ENCODE data around the gene TSHZ2. TPM values are rescaled to one million over a fixed set of nuclear protein-coding genes. Genes with fewer than 3 reads are reported as not detected.

Gene TSHZ2
- total and polyA plus RNA-seq, 2 of the 4 experiments (the other 2 are of a cell fraction): under 0.01 to 0.02 TPM

DNA sequence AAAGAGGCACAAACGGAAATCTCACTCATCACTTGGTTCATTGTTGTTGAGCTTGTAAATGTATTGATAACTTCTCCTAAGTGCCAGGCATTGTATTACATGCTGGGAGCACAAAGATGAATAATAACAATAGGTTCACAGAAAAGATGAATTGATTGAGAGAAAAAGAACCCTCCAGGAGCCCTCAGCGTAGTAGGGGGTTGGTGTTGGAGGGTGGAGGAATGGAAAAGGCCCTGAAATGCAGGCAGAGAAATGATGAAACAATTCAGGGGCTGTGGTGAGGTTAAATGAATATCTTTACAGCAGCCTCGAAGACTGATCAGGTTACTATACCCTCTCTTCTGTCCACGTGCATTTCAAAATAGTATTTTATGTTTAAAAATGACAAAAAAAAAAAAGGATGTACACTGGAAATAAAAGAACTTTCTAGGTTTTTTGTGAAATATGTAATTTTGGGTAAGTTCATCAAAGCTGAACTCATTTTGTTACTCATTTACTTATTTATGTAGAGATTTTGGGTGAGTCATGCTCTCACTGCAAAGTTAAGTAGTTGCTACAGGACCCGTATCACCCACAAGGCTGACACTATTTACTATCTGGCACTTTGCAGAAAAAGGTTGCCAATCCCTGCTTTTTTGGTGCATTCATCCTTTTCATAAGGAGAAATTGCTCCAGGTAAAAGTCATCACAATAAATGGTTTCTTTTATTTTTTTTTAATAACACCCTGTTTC, 344.2 kb downstream of the TSHZ2 start:
- 0% methylated on average over 1 of the region's 5 CpGs; no CpG with 5 or more reads in 1 of the 2 experiments for WGBS, 2 experiments (ENCODE audit: extremely low coverage in 2 of 2, insufficient read length in 1 of 2)
- Histone ChIP-seq H3K4me3 (ENCODE audit: insufficient read depth, low read depth, low read length) (no peak overlapping the region), H3K4me2 (ENCODE audit: low read depth, low read length) (no peak overlapping the region), H2BK15ac (ENCODE audit: low read depth, low read length) (no peak overlapping the region), H4K91ac (ENCODE audit: insufficient read depth, low read depth, low read length) (no peak overlapping the region), H3K18ac (ENCODE audit: low read depth, low read length) (no peak overlapping the region), H4K5ac (ENCODE audit: low read depth, low read length) (no peak overlapping the region), H2AK9ac (replicated peaks; ENCODE audit: low read depth, low read length, poor library complexity) (no peak overlapping the region), H3K9ac (ENCODE audit: low read depth, low read length) (no peak overlapping the region), H3K14ac (replicated peaks; ENCODE audit: low read depth, low read length) (no peak overlapping the region), H2AK5ac (ENCODE audit: low read depth, low read length) (no peak overlapping the region), H3K56ac (ENCODE audit: extremely low read depth, insufficient read depth, low read length) (no peak overlapping the region), H2AFZ (replicated peaks; ENCODE audit: low read length, poor library complexity) (no peak overlapping the region), H2BK120ac (ENCODE audit: low read depth, low read length) (no peak overlapping the region), H3K23ac (ENCODE audit: low read depth, low read length) (no peak overlapping the region), H2BK5ac (ENCODE audit: low read depth, low read length, poor library complexity, severe bottlenecking) (no peak overlapping the region), H3K79me1 (ENCODE audit: low read depth in 1 of 2, low read length in 2 of 2) (no peaks in the 10 kb centered on the region), H3K4ac (ENCODE audit: low read depth, low read length) (no peak overlapping the region), H3K27ac (ENCODE audit: insufficient read depth, low read length) (no peak overlapping the region), H3K9me3 (ENCODE audit: control insufficient read depth, insufficient read depth, low read length) (no peaks in the 10 kb centered on the region), H2BK20ac (ENCODE audit: low read depth, low read length) (no peak overlapping the region), H3K4me1 (ENCODE audit: control insufficient read depth, insufficient read depth, low read length) (no peaks in the 10 kb centered on the region; the same call in 1 of the 2 replicates), H3K36me3 (ENCODE audit: control insufficient read depth, insufficient read depth, low read length) (no peaks in the 10 kb centered on the region), H3K9me1 (ENCODE audit: insufficient read depth, low read length) (no peaks in the 10 kb centered on the region), H4K8ac (ENCODE audit: low read depth in 2 of 2, low read length in 2 of 2) (no peak overlapping the region), H4K20me1 (ENCODE audit: insufficient read depth, low read length) (no peaks in the 10 kb centered on the region), H3K27me3 (ENCODE audit: control insufficient read depth, insufficient read depth, low read length) (no peaks in the 10 kb centered on the region)
- CTCF ChIA-PET: interaction anchor here (1.2 kb wide), 1 partner anchor 9 kb away, joined by 4 read pairs; no protein-coding TSS in a partner anchor
- POLR2A ChIA-PET (ENCODE audit: unreplicated experiment): no interaction called here
- DNase-seq (no peak), ATAC-seq (ENCODE audit: low read depth) (peak; percentile 42; the same call in 1 of the 2 replicates)
- dilution Hi-C loops (cut with HindIII; ENCODE audit: low sequenced_read_pairs, unreplicated experiment): no loop called here
- TF ChIP-seq, protein P1, sequence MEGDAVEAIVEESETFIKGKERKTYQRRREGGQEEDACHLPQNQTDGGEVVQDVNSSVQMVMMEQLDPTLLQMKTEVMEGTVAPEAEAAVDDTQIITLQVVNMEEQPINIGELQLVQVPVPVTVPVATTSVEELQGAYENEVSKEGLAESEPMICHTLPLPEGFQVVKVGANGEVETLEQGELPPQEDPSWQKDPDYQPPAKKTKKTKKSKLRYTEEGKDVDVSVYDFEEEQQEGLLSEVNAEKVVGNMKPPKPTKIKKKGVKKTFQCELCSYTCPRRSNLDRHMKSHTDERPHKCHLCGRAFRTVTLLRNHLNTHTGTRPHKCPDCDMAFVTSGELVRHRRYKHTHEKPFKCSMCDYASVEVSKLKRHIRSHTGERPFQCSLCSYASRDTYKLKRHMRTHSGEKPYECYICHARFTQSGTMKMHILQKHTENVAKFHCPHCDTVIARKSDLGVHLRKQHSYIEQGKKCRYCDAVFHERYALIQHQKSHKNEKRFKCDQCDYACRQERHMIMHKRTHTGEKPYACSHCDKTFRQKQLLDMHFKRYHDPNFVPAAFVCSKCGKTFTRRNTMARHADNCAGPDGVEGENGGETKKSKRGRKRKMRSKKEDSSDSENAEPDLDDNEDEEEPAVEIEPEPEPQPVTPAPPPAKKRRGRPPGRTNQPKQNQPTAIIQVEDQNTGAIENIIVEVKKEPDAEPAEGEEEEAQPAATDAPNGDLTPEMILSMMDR (conservative IDR thresholded peaks at IDR 0.05; ENCODE audit: low read depth, low read length): no peak
- TF ChIP-seq POLR2A (IDR thresholded peaks at IDR 0.05; ENCODE audit: low read depth, low read length) (no peak), MXI1 (IDR thresholded peaks at IDR 0.05; ENCODE audit: borderline replicate concordance, low read depth, low read length) (no peak), RCOR1 (IDR thresholded peaks at IDR 0.05; ENCODE audit: insufficient replicate concordance, low read length) (no peak), RFX5 (IDR thresholded peaks at IDR 0.05; ENCODE audit: low read depth, low read length) (no peak), MAZ (IDR thresholded peaks at IDR 0.05; ENCODE audit: borderline replicate concordance, low read depth, low read length) (no peak), BHLHE40 (IDR thresholded peaks at IDR 0.05; ENCODE audit: low read depth, low read length) (no peak), FOS (IDR thresholded peaks at IDR 0.05; ENCODE audit: low read depth, low read length) (no peak), ELK1 (IDR thresholded peaks at IDR 0.05; ENCODE audit: borderline replicate concordance, low read depth, low read length) (no peak), CEBPB (IDR thresholded peaks at IDR 0.05; ENCODE audit: low read depth, low read length) (no peak), NFE2L2 (IDR thresholded peaks at IDR 0.05; ENCODE audit: low read depth, low read length) (no peak), MAFK (IDR thresholded peaks at IDR 0.05; ENCODE audit: low read depth, low read length) (no peak), RAD21 (IDR thresholded peaks at IDR 0.05; ENCODE audit: low read length) (no peak), CHD1 (IDR thresholded peaks at IDR 0.05; ENCODE audit: low read depth, low read length) (no peak)
- TF ChIP-seq, protein P2, sequence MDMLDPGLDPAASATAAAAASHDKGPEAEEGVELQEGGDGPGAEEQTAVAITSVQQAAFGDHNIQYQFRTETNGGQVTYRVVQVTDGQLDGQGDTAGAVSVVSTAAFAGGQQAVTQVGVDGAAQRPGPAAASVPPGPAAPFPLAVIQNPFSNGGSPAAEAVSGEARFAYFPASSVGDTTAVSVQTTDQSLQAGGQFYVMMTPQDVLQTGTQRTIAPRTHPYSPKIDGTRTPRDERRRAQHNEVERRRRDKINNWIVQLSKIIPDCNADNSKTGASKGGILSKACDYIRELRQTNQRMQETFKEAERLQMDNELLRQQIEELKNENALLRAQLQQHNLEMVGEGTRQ (IDR thresholded peaks at IDR 0.05; ENCODE audit: low read depth, low read length): no peak
- intact Hi-C loops (cut with micrococcal nuclease): no loop called here
- no TSS peak for BruUV-seq (replicated peaks)
- in situ Hi-C loops (cut with MboI; ENCODE audit: low sequenced_read_pairs): no loop called here

Data from IMR-90 (cell line).